Measurements from ENCODE around the gene BCL11B. TPM values are rescaled to one million over a fixed set of nuclear protein-coding genes. Genes with fewer than 3 reads are reported as not detected.

Gene BCL11B
- total and polyA plus RNA-seq, 5 donors from 2014 or later: 5.3 to 210 (median 5.6) TPM

DNA sequence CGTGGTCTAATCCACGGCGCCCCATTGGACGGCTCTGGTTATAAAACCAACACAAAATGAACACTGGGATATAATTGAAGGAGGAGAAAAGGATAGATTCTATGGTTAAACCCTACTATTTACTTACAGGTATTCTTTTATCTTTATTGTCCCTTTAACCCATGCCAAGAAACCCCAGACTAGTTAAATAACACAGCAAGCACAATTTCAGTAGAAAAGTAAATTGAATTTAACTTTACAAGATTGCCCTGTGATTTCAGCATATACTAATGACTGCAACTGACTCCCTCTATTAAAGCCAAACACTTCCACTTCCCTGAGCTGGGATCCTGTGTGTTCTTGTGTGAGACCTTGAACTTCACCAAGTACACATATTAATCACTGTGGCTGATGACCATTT lies 45.3 kb downstream of the BCL11B start:
- peaks cover 12% of the 10 kb centered on the region for H3K27me3 Mint-ChIP-seq
- H3K27me3 ChIP-seq (ENCODE audit: control insufficient read depth, insufficient read depth, low read length): no peaks in the 10 kb centered on the region
- peaks cover 65% of the 10 kb centered on the region for H3K36me3 Mint-ChIP-seq
- no peaks in the 10 kb centered on the region for H3K9me3 Mint-ChIP-seq
- no peaks in the 10 kb centered on the region for H3K9me3 ChIP-seq (ENCODE audit: control insufficient read depth in 2 of 2, low read length in 2 of 2)
- no peak for ATAC-seq (ENCODE audit: low read depth in 2 of 2)
- H3K27ac Mint-ChIP-seq: peak overlapping the region; percentile 90 to 99 (median 97)
- H3K36me3 ChIP-seq (ENCODE audit: control insufficient read depth, insufficient read depth, low read length): peaks cover 64% of the 10 kb centered on the region
- H3K4me3 Mint-ChIP-seq: peak overlapping the region; percentile 79 to 85 (median 81)
- H3K4me3 ChIP-seq (ENCODE audit: low read depth, low read length): peak overlapping the region; percentile 63
- H3K4me1 Mint-ChIP-seq: peaks cover 58 to 97% (median 85%) of the 10 kb centered on the region in 4 donors
- H3K27ac ChIP-seq (ENCODE audit: insufficient read depth, low read length, poor library complexity, severe bottlenecking): peak overlapping the region; percentile 99
- DNase-seq: no peak
- H3K4me1 ChIP-seq (ENCODE audit: control insufficient read depth, insufficient read depth, low read length, poor library complexity, severe bottlenecking): peaks cover 100% of the 10 kb centered on the region

DNA sequence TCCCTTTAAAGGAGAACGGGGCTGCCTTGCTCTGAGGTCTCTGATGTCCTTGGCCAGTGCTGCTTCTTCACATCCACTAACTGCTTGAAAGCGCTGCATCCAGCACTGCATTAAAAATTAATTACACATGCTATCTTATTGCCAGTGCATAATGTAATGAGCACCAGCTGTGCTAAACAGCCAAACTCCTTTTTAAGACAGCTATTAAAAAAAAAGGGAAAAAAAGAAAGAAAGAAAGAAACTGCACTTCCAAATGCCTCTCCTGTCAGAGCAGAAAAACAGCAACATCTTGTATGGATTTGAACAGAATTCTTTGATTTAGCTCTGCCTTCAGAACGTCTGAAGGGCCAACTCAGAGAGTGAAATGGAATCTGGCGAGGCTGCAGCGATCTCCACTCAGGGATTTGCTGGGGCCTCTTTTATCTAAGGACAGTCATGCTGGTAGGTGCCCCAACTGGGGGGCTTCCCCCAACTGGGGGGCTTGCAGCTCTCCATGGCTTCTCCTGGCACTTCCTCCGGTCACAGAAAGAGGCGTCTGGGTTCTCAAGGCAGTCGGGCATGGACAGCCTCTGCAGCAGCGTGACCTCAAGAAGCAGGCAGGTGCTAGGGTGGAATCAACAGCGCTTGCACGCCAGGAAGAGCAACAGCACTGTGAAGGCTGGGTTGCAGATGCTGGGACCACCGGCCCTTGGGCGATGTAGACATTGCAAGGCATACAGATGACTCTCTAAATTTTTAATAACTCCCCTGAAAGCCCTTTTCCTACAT lies 46.4 kb downstream of the BCL11B start:
- H3K27ac Mint-ChIP-seq: peak overlapping the region; percentile 90 to 99 (median 97)
- Histone ChIP-seq H3K27ac (ENCODE audit: insufficient read depth, low read length, poor library complexity, severe bottlenecking) (peak overlapping the region; percentile 99), H3K9me3 (ENCODE audit: control insufficient read depth in 2 of 2, low read length in 2 of 2) (no peaks in the 10 kb centered on the region), H3K4me1 (ENCODE audit: control insufficient read depth, insufficient read depth, low read length, poor library complexity, severe bottlenecking) (peaks cover 97% of the 10 kb centered on the region), H3K4me3 (ENCODE audit: low read depth, low read length) (peak overlapping the region; percentile 63), H3K36me3 (ENCODE audit: control insufficient read depth, insufficient read depth, low read length) (peaks cover 71% of the 10 kb centered on the region), H3K27me3 (ENCODE audit: control insufficient read depth, insufficient read depth, low read length) (no peaks in the 10 kb centered on the region)
- H3K4me1 Mint-ChIP-seq: peaks cover 58 to 97% (median 87%) of the 10 kb centered on the region in 4 donors
- H3K4me3 Mint-ChIP-seq: peak overlapping the region; percentile 79 to 81 (median 80)
- peaks cover 62% of the 10 kb centered on the region for H3K36me3 Mint-ChIP-seq
- peaks cover 12% of the 10 kb centered on the region for H3K27me3 Mint-ChIP-seq
- H3K9me3 Mint-ChIP-seq: no peaks in the 10 kb centered on the region
- peak in 1 of 3 donors; percentile 53 for DNase-seq
- no peak for ATAC-seq (ENCODE audit: low read depth in 2 of 2)

DNA sequence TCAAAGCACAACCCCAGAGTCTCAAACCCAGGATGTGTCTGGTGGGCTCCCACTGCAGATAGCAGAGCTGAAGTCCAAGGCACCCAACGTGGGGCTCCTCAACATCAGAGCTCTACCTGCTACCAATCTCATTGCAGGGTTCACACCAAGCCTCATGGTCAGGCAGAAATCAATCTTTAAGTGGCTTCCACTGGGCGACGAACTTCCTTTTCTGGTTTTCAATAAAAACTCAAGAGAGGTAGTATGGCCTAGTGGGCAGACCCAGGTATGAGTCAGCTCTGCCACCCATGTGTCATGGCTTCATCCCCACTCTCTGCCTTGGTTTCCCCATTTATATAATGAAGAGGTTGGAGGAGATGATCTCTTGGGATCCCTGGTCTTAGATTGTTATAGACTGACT lies 47.0 kb downstream of the BCL11B start:
- Histone ChIP-seq H3K4me1 (ENCODE audit: control insufficient read depth, insufficient read depth, low read length, poor library complexity, severe bottlenecking) (peaks cover 97% of the 10 kb centered on the region), H3K9me3 (ENCODE audit: control insufficient read depth in 2 of 2, low read length in 2 of 2) (no peaks in the 10 kb centered on the region), H3K27ac (ENCODE audit: insufficient read depth, low read length, poor library complexity, severe bottlenecking) (peak overlapping the region; percentile 99), H3K4me3 (ENCODE audit: low read depth, low read length) (peak overlapping the region; percentile 63), H3K27me3 (ENCODE audit: control insufficient read depth, insufficient read depth, low read length) (no peaks in the 10 kb centered on the region), H3K36me3 (ENCODE audit: control insufficient read depth, insufficient read depth, low read length) (peaks cover 73% of the 10 kb centered on the region)
- Mint-ChIP-seq H3K4me1 (peaks cover 58 to 97% (median 86%) of the 10 kb centered on the region in 4 donors), H3K4me3 (peak overlapping the region; percentile 79 to 81 (median 80)), H3K36me3 (peaks cover 66% of the 10 kb centered on the region), H3K9me3 (no peaks in the 10 kb centered on the region), H3K27ac (peak overlapping the region; percentile 90 to 99 (median 97)), H3K27me3 (peaks cover 5% of the 10 kb centered on the region)
- no peak for DNase-seq
- no peak for ATAC-seq (ENCODE audit: low read depth in 2 of 2)

DNA sequence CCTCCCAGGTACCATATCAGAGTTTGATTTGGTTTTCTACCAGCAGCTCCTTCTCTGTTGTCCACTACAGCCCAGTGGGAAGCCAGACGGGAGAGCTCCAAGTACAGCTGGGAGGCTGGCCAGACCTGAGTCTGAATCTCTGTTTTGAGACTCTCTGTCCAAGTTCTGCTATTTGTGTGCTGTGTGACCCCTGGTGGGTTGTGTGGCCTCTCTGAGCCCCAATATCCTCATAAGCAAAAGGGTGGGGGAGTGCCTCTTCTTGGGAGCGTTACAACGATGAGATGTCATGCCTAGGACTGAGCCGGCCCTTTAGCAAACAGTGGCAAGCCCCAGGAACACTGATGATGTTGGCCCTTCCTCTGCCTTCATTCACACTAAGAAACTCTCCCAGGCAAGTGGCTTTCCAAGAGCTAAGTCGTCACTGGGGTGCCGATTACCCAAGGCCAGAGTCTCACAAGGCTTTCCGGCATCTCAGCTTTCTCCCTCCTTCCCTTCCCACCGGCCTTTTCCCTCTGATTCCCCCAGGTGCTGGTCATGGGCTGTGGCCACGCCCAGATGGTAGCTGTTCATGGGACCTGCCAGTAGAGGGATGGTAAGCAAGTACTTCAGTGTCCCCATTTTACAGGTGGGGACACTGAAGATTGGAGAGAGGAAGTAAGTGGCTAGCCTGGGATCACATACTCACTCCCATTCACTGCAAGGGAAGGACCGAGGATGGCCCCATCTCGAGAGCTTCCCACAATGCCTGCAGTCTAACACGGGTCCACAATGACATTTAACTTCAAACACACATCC lies 47.7 kb downstream of the BCL11B start:
- Histone ChIP-seq H3K27me3 (ENCODE audit: control insufficient read depth, insufficient read depth, low read length) (no peaks in the 10 kb centered on the region), H3K36me3 (ENCODE audit: control insufficient read depth, insufficient read depth, low read length) (peaks cover 79% of the 10 kb centered on the region), H3K9me3 (ENCODE audit: control insufficient read depth in 2 of 2, low read length in 2 of 2) (no peaks in the 10 kb centered on the region), H3K4me1 (ENCODE audit: control insufficient read depth, insufficient read depth, low read length, poor library complexity, severe bottlenecking) (peaks cover 97% of the 10 kb centered on the region), H3K27ac (ENCODE audit: insufficient read depth, low read length, poor library complexity, severe bottlenecking) (peak overlapping the region; percentile 99), H3K4me3 (ENCODE audit: low read depth, low read length) (peak overlapping the region; percentile 63)
- Mint-ChIP-seq H3K4me1 (peaks cover 52 to 96% (median 84%) of the 10 kb centered on the region in 4 donors), H3K36me3 (peaks cover 66% of the 10 kb centered on the region), H3K27me3 (no peaks in the 10 kb centered on the region), H3K27ac (peak overlapping the region; percentile 90 to 99 (median 97)), H3K4me3 (peak overlapping the region; percentile 44 to 81 (median 80)), H3K9me3 (no peaks in the 10 kb centered on the region)
- DNase-seq (peak in 1 of 3 donors; percentile 48), ATAC-seq (ENCODE audit: low read depth in 2 of 2) (no peak)

DNA sequence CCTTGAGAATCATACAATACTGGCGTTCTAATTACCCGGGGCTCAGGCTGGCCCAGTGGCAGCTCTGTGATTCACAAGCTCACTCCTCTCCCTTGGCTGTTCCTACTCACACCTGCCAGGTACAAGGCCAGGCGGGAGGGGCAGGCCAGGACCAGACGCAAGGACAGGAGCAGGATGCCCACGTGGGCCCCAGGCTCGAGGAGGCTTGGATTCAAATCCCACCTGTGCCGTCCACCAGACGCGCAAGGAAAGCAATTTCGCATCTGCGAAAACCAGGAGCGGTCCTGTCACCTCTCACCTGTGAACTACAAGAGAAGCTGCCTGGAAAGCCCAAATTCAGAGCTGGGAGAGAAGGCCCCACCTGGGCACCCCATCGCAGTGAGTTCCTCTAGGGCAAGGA lies 50.6 kb downstream of the BCL11B start:
- DNase-seq: no peak
- Histone ChIP-seq H3K36me3 (ENCODE audit: control insufficient read depth, insufficient read depth, low read length) (peaks cover 60% of the 10 kb centered on the region), H3K4me1 (ENCODE audit: control insufficient read depth, insufficient read depth, low read length, poor library complexity, severe bottlenecking) (peaks cover 94% of the 10 kb centered on the region), H3K27ac (ENCODE audit: insufficient read depth, low read length, poor library complexity, severe bottlenecking) (peak overlapping the region; percentile 99), H3K9me3 (ENCODE audit: control insufficient read depth in 2 of 2, low read length in 2 of 2) (no peaks in the 10 kb centered on the region), H3K27me3 (ENCODE audit: control insufficient read depth, insufficient read depth, low read length) (no peaks in the 10 kb centered on the region), H3K4me3 (ENCODE audit: low read depth, low read length) (no peak overlapping the region)
- no peak for ATAC-seq (ENCODE audit: low read depth in 2 of 2)
- peak overlapping the region in 2 of 3 donors; percentile 55 to 99 for H3K27ac Mint-ChIP-seq
- no peaks in the 10 kb centered on the region for H3K27me3 Mint-ChIP-seq
- H3K4me1 Mint-ChIP-seq: peaks cover 45 to 95% (median 79%) of the 10 kb centered on the region in 4 donors
- peak overlapping the region; percentile 30 to 84 (median 40) for H3K4me3 Mint-ChIP-seq
- no peaks in the 10 kb centered on the region for H3K9me3 Mint-ChIP-seq
- H3K36me3 Mint-ChIP-seq: peaks cover 54% of the 10 kb centered on the region

DNA sequence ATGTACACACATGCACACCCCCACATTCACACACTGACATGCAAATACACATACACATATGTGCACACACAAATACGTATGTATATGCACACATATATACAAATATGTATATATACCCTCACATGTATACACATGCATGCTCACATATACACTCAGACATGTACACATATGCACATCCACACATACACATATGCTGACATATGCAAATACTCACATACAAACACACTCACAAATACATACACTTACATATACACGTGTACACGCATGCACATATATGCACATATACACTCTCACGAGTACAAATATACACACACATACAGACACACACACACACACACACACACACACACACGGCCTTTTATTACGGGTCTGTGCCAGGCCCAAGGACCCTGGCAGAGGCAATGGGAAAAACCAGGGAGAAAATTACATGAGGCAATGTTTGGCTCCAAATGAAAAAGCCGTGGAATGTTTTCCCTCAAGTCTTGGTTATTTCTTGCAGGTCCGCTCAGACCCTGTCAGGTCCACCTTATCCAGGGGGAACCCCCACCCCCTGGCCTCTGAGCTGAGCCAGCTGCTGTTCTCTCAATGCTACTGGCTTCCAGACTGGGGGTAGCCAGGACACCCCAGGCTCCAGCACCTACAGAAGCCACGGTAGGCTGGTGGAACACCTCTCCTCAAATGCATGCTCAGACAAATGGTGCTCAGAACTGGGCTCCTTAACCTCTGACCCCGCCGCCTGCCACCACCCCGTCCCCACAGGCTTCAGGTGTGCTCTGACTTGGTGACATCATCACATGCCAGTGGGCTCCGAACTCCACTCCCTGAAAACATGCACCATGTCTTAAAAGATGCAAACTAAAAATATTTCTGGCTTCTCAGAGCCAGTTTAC lies 54.7 kb downstream of the BCL11B start:
- Mint-ChIP-seq H3K27me3 (no peaks in the 10 kb centered on the region), H3K4me3 (peak overlapping the region; percentile 78 to 85 (median 79)), H3K36me3 (peaks cover 39% of the 10 kb centered on the region), H3K9me3 (no peaks in the 10 kb centered on the region), H3K4me1 (peaks cover 26 to 94% (median 73%) of the 10 kb centered on the region in 4 donors), H3K27ac (peak overlapping the region; percentile 65 to 98 (median 85))
- DNase-seq (no peak), ATAC-seq (ENCODE audit: low read depth in 2 of 2) (no peak)
- H3K4me3 ChIP-seq (ENCODE audit: low read depth, low read length): peak overlapping the region; percentile 77
- H3K36me3 ChIP-seq (ENCODE audit: control insufficient read depth, insufficient read depth, low read length): peaks cover 33% of the 10 kb centered on the region
- H3K27ac ChIP-seq (ENCODE audit: insufficient read depth, low read length, poor library complexity, severe bottlenecking): peak overlapping the region; percentile 75
- H3K9me3 ChIP-seq (ENCODE audit: control insufficient read depth in 2 of 2, low read length in 2 of 2): no peaks in the 10 kb centered on the region
- H3K4me1 ChIP-seq (ENCODE audit: control insufficient read depth, insufficient read depth, low read length, poor library complexity, severe bottlenecking): peaks cover 94% of the 10 kb centered on the region
- no peaks in the 10 kb centered on the region for H3K27me3 ChIP-seq (ENCODE audit: control insufficient read depth, insufficient read depth, low read length)

DNA sequence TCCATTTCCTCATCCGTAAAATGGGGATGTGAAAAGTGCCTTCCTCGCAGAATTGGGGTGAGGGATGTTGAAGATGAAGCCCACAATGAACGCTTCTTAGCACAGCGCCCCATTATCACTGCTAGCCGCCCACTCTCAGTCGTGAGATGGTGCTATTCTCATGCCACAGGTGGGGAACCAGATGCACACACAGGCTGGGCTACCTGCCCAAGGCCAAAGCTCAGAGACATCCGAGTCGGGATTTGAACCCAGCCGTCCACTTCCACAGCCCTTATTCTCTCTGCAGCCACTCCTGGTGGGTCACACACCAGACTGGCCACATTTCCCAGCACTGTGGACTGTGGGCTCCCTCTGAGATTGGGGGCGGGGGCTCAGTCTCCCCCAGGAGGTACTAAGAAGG lies 55.8 kb downstream of the BCL11B start:
- Mint-ChIP-seq H3K27me3 (no peaks in the 10 kb centered on the region), H3K9me3 (no peaks in the 10 kb centered on the region), H3K36me3 (peaks cover 45% of the 10 kb centered on the region), H3K4me3 (peak overlapping the region; percentile 78 to 85 (median 79)), H3K4me1 (peaks cover 29 to 94% (median 76%) of the 10 kb centered on the region in 4 donors), H3K27ac (peak overlapping the region; percentile 34 to 98 (median 85))
- Histone ChIP-seq H3K4me1 (ENCODE audit: control insufficient read depth, insufficient read depth, low read length, poor library complexity, severe bottlenecking) (peaks cover 94% of the 10 kb centered on the region), H3K27me3 (ENCODE audit: control insufficient read depth, insufficient read depth, low read length) (no peaks in the 10 kb centered on the region), H3K27ac (ENCODE audit: insufficient read depth, low read length, poor library complexity, severe bottlenecking) (peak overlapping the region; percentile 75), H3K9me3 (ENCODE audit: control insufficient read depth in 2 of 2, low read length in 2 of 2) (no peaks in the 10 kb centered on the region), H3K4me3 (ENCODE audit: low read depth, low read length) (peak overlapping the region; percentile 77), H3K36me3 (ENCODE audit: control insufficient read depth, insufficient read depth, low read length) (peaks cover 31% of the 10 kb centered on the region)
- DNase-seq (no peak), ATAC-seq (ENCODE audit: low read depth in 2 of 2) (no peak)
